Brain microvascular endothelial cell (primary cell): ENCODE results near the gene APOA4.
"Not testable (repeated sequence)": the region's sequence is repeated elsewhere in the genome, so short reads cannot be mapped to it uniquely, and the experiment has no call there.

Experiments used
- DNase-seq: peaks from one replicate; pipeline ENCODE4 v3.0.0-alpha.2; 2020
- H3K27ac ChIP-seq: fragments of 250-450 bp; sonication (Bioruptor Pico); 2 replicates; pipeline ENCODE4 v1.5.1; 2020; ENCODE audit warnings: mild to moderate bottlenecking, moderate library complexity
- H3K27me3 ChIP-seq: fragments of 250-450 bp; sonication (Bioruptor Pico); replicated peaks from 2 replicates; pipeline ENCODE4 v1.5.1; 2020; ENCODE audit warnings: mild to moderate bottlenecking
- H3K36me3 ChIP-seq: fragments of 250-450 bp; sonication (Bioruptor Pico); replicated peaks from 2 replicates; pipeline ENCODE4 v1.5.1; 2020; ENCODE audit warnings: mild to moderate bottlenecking
- H3K4me3 ChIP-seq: 2 replicates; pipeline ENCODE4 v1.5.1; 2011; ENCODE audit warnings: low read depth, mild to moderate bottlenecking, control low read depth, low read length, moderate library complexity
- CTCF ChIP-seq: IDR thresholded peaks from 2 replicates; pipeline ENCODE4 v1.5.1; 2011; ENCODE audit warnings: low read depth, mild to moderate bottlenecking, moderate library complexity, low read length, control low read depth, inconsistent platforms; ENCODE audit errors: missing control alignments
- in situ Hi-C: cut with HindIII; loops from 2 replicates; pipeline ENCODE4 v1.10.0; 2017; ENCODE audit warnings: low sequenced_read_pairs, low pct_ligation_motif_present

The APOA4 gene

DNA sequence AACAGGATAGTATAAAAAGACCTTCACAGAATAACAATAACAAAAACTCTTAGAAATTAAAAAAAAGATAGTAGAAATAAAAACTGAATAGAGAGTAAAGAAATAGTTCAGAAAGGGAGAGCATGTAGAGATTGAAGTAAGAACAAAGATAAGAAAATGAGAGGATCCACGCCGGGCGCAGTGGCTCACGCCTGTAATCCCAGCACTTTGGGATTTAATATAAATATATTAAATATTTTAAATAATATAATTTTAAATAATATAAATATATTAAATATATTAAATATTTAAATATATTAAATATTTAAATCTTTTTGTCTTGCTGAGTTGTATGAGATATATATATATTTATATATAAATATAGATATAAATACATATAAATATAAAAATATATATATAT is 11.0 kb downstream of the APOA4 start:
- H3K36me3 ChIP-seq: no peaks in the 10 kb centered on the region
- in situ Hi-C loops: no loop called here
- no peaks in the 10 kb centered on the region for H3K27me3 ChIP-seq
- H3K27ac ChIP-seq: no peak overlapping the region
- TF ChIP-seq CTCF: no peak
- no peak for DNase-seq
- H3K4me3 ChIP-seq: no peak overlapping the region

DNA sequence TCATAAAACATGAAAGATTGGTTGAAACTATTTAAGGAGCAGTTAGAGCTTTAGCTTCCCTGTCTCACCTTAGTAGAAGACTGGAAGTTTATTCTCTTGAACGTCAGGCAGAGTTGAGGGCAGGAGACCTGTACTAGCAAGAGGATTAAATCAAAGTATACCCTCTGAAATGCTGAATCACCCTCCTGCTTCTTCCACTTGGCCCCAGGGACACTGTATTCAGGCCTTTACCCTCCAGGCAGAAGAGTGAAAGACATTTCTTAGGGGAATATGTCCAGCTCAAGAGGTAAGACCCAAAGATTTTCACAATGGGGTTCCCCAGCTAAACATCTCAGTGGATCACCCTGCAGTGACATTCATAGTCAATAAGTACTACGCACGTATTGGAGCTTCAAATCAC is 11.9 kb downstream of the APOA4 start:
- no peaks in the 10 kb centered on the region for H3K36me3 ChIP-seq
- in situ Hi-C loops: no loop called here
- no peak for DNase-seq

DNA sequence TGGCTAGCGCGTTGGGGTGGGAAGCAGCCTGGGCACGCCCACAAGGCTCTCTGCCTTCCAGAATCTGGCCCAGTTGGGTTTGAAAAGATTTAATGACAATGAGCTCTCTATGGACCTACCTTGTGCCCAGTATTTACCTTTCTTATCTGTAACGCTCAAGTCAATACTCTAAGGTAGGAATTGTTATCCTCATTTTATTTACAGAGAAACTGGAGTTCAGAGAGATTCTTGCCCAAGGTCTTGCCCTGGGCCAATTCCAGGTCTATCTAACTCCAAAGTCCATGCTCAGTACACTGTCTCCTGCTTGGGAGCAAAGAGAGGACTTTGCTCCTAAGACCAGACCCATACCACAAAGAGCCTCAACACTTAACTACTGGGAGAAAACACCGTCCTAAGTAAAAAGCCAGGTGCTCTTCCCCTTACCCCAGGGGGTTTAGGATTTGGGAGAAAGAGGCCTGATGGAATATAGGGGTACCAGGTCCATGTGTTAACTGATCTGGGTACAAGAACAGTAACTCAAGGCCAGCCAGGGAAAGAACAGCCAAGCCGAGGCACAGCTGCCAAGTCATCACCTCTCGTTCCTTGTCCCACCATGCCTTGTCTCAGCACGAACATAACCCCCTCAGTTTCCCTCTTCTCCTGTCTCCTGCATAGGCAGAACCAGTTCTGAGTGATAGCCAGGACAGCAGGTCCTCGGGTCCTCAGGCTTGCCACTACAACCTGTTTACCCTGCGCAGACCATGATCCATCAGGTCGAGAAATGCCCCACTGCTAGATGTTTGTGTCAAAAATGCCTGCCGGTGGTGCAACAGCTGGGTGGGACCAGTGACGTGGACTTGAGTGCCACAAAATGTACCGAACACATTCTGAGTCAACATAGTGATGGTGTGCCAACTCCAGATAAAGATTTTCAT is 14.6 kb downstream of the APOA4 start:
- Histone ChIP-seq H3K36me3 (no peaks in the 10 kb centered on the region), H3K4me3 (no peak overlapping the region), H3K27ac (peak overlapping the region; percentile 69), H3K27me3 (no peaks in the 10 kb centered on the region)
- no peak for TF ChIP-seq CTCF
- DNase-seq: peak; percentile 56
- in situ Hi-C loops: no loop called here

More for the DNA sequence above, 11.9 kb downstream of the APOA4 start:
- Histone ChIP-seq H3K4me3 (no peak overlapping the region), H3K27ac (no peak overlapping the region), H3K27me3 (no peaks in the 10 kb centered on the region)
- TF ChIP-seq CTCF: no peak

DNA sequence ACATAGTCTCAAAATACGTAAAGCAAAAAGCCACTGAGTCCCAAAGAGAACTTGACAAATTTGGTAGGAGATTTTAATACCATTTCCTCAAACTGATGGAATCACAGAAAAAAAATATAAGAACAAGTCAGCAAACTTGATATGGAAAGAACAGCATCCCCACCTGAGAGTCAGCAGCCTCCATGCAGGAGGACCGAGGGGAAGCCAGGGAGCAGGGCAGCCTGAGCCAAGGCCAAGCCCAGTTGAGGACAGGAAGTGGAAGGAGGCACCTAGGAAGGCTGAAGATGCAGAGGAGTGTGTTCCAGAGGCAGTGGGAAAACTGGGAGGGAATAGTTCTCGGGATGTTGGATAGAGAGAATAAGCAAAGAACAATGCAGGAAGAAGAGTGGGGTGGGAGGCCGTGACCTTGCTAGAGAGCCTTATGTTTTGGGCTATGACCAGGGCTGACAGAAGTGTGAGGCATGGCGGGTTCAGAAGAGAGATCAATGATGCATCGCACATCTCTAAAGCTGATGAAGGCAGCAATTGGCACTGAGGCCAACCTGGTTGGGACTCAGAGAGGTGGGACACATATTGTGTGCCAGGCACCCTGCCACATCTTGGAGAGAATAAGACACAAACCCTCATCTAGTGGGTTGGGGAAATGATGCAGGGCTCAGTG is 15.4 kb downstream of the APOA4 start:
- no peak for TF ChIP-seq CTCF
- in situ Hi-C loops: no loop called here
- Histone ChIP-seq H3K27ac (no peak overlapping the region), H3K36me3 (no peaks in the 10 kb centered on the region), H3K4me3 (no peak overlapping the region), H3K27me3 (no peaks in the 10 kb centered on the region)
- no peak for DNase-seq

GRCh38 chr11:116804001-116804400 is 19.1 kb downstream of the APOA4 start:
- TF ChIP-seq CTCF: no peak
- Histone ChIP-seq H3K27ac (no peak overlapping the region), H3K36me3 (no peaks in the 10 kb centered on the region), H3K27me3 (no peaks in the 10 kb centered on the region), H3K4me3 (no peak overlapping the region)
- in situ Hi-C loops: no loop called here
- no peak for DNase-seq

DNA sequence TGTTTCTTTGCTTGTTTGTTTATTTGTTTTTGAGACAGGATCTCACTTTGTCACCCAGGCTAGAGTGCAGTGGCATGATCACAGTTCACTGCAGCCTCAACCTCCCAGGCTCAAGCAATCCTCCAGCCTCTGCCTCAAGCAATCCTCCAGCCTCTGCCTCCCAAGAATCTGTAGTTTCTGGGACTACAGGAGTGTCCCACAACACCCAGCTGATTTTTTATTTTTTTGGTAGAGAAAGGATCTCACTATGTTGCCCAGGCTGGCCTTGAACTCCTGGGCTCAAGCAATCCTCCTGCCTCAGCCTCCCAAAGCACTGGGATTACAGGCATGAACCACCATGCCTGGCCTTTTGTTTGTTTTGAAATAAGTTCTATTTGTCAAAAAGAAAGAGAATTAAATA is 21.4 kb downstream of the APOA4 start:
- H3K36me3 ChIP-seq, DNase-seq, H3K4me3 ChIP-seq, H3K27ac ChIP-seq, in situ Hi-C loops, H3K27me3 ChIP-seq: not testable (repeated sequence)
